Subcutaneous abdominal adipose tissue (tissue), 5 donors: ENCODE data around the gene EPS8L2.

ENCODE experiments used
- H3K27ac ChIP-seq: one replicate; pipeline ENCODE4 v1.7.0; 2013; ENCODE audit warnings: low read depth, mild to moderate bottlenecking, inconsistent platforms, low read length, moderate library complexity
- H3K27me3 ChIP-seq, 5 donors: one replicate each; pipeline ENCODE4 v1.7.0; 2013; ENCODE audit warnings: low read length in 5 of 5, inconsistent platforms in 1 of 5; ENCODE audit not compliant: control insufficient read depth in 5 of 5, insufficient read depth in 4 of 5
- H3K36me3 ChIP-seq, 5 donors: one replicate each; pipeline ENCODE4 v1.7.0; 2013; ENCODE audit warnings: low read length in 5 of 5; ENCODE audit not compliant: control insufficient read depth in 5 of 5, insufficient read depth in 5 of 5
- H3K4me1 ChIP-seq, 5 donors: one replicate each; pipeline ENCODE4 v1.7.0; 2013; ENCODE audit warnings: low read length in 5 of 5, mild to moderate bottlenecking in 3 of 5, moderate library complexity in 1 of 5; ENCODE audit not compliant: control insufficient read depth in 5 of 5, insufficient read depth in 5 of 5
- H3K4me3 ChIP-seq, 5 donors: one replicate each; pipeline ENCODE4 v1.7.0; 2013; ENCODE audit warnings: low read length in 5 of 5, low read depth in 1 of 5
- H3K9ac ChIP-seq, 5 donors: one replicate each; pipeline ENCODE4 v1.7.0; 2013; ENCODE audit warnings: low read length in 5 of 5, mild to moderate bottlenecking in 4 of 5, moderate library complexity in 3 of 5
- H3K9me3 ChIP-seq, 5 donors: one replicate each; pipeline ENCODE4 v1.7.0; 2013; ENCODE audit warnings: low read length in 5 of 5; ENCODE audit not compliant: control insufficient read depth in 5 of 5
- donor health status: healthy.
- donor health status: healthy.
- donor health status: healthy.
- donor health status: healthy.
- donor health status: healthy.

Gene EPS8L2

DNA sequence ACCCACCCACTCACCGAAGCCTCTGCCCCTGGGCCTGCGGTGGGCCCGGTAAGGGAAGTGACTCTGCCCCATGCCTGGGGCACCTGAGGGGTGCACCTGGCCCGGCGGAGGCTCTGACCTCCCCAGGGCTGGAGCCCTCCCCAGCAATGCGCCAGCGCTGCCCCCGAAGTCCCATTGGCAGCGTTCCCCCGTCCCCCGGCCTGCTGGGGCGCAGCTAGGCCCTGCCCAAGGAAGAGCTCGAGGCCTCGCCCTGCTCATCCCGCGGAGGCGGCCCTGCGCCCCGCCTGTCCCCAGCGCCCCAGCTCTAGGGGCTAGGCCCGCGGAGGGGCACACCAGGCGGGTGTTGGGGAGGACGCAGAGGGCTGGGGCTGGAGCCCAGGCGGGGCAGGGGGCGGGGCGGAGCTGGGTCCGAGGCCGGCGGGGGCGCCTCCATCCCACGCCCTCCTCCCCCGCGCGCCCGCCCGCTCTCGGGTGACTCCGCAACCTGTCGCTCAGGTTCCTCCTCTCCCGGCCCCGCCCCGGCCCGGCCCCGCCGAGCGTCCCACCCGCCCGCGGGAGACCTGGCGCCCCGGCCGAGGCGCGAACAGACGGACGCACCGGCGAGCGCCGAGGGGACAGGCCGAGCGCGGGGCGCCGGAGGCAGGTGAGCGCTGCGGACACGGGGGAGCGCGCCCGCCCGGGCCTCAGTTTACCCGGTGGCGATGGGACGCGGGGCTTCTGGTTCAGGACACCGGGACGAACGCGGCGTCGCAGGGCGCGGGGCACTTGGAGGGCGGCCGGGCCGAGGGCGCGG is at the start of gene EPS8L2:
Gene EPS8L2 (plus strand): TSS at position 586 of the 793 bp plus-strand sequence. CDS start 3,177 bp downstream, outside the sequence.
- H3K4me1 ChIP-seq: peaks cover 0 to 48% (median 36%) of the 10 kb centered on the region in 5 donors
- peaks cover 0 to 19% (median 16%) of the 10 kb centered on the region in 5 donors for H3K36me3 ChIP-seq
- H3K4me3 ChIP-seq: peak within 1 kb of the TSS in 4 of 5 donors; percentile 53 to 67 (median 62)
- peak within 1 kb of the TSS; percentile 54 for H3K27ac ChIP-seq
- no peaks in the 10 kb centered on the region for H3K9me3 ChIP-seq
- peak within 1 kb of the TSS in 3 of 5 donors; percentile 39 to 66 (median 58) for H3K9ac ChIP-seq
- peaks cover 23 to 43% (median 40%) of the 10 kb centered on the region in 5 donors for H3K27me3 ChIP-seq

DNA sequence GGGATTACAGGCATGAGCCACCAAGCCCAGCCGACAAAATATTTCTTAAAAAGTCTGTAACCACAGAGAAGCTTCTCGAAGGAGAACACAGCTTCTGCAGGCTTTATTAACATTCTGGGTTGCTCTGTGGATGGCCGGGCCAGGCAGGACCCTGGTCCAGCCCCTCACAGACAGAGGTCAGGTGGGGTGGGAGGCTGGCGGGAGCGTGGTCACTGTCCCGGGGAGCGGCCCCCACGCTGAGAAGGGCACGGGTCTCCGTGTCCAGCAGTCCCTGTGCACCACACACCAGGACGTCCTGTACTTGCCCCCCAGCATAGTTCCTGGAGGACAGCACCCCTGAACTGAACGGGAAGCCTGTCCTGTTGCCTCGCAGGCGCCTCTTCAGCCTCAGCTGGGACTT is 49.6 kb upstream of the EPS8L2 start:
- no peaks in the 10 kb centered on the region for H3K9me3 ChIP-seq
- H3K9ac ChIP-seq: no peak overlapping the region
- no peak overlapping the region for H3K4me3 ChIP-seq
- peaks cover 0 to 56% (median 30%) of the 10 kb centered on the region in 5 donors for H3K36me3 ChIP-seq
- H3K27ac ChIP-seq: no peak overlapping the region
- H3K27me3 ChIP-seq: no peaks in the 10 kb centered on the region
- H3K4me1 ChIP-seq: peaks cover 0 to 9% (median 0%) of the 10 kb centered on the region in 5 donors

DNA sequence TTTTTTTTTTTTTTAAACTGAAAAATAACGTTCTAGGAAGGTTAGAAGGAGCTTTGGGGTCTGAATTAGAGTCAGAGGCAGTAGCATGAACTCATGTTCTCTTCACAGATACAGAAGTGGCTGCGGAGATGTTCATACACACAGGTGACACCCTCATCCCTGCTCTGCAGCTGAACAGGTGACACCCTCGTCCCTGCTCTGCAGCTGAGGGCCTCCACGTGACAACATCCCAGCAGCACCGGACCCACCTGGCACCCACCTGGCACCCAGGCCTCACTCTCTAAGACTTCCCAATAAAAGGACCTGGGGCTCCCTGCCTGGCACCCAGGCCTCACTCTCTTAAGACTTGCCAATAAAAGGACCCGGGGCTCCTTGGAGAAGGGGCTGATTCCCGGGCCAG is 49.2 kb upstream of the EPS8L2 start:
- peaks cover 0 to 56% (median 30%) of the 10 kb centered on the region in 5 donors for H3K36me3 ChIP-seq
- no peak overlapping the region for H3K9ac ChIP-seq
- H3K9me3 ChIP-seq: no peaks in the 10 kb centered on the region
- H3K27me3 ChIP-seq: no peaks in the 10 kb centered on the region
- H3K4me1 ChIP-seq: peaks cover 0 to 9% (median 0%) of the 10 kb centered on the region in 5 donors
- H3K4me3 ChIP-seq: no peak overlapping the region
- no peak overlapping the region for H3K27ac ChIP-seq

DNA sequence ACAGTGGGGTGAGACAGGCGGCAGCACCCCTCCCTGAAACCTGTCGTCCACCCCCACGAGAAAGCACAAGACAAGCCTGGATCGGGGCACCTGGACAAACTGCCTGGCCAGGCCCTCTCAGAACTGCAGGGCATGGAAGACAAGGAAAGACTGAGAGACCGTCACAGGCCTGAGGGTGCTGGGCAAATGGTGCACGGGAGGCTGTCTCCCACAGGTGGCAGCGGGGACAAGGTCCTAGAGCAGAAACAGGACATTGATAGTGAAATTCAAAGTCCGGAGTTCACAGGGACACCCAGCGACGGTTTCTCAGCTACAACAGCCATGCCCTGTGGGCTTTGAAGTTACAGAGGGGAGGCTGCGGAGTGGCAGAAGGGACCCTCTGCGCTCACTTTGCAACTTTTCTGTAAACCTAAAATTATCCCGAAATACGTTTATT is 48.3 kb upstream of the EPS8L2 start:
- Histone ChIP-seq H3K27ac (no peak overlapping the region), H3K27me3 (no peaks in the 10 kb centered on the region), H3K4me3 (no peak overlapping the region), H3K9ac (no peak overlapping the region), H3K36me3 (peaks cover 0 to 56% (median 30%) of the 10 kb centered on the region in 5 donors), H3K9me3 (no peaks in the 10 kb centered on the region), H3K4me1 (peaks cover 0 to 9% (median 0%) of the 10 kb centered on the region in 5 donors)

DNA sequence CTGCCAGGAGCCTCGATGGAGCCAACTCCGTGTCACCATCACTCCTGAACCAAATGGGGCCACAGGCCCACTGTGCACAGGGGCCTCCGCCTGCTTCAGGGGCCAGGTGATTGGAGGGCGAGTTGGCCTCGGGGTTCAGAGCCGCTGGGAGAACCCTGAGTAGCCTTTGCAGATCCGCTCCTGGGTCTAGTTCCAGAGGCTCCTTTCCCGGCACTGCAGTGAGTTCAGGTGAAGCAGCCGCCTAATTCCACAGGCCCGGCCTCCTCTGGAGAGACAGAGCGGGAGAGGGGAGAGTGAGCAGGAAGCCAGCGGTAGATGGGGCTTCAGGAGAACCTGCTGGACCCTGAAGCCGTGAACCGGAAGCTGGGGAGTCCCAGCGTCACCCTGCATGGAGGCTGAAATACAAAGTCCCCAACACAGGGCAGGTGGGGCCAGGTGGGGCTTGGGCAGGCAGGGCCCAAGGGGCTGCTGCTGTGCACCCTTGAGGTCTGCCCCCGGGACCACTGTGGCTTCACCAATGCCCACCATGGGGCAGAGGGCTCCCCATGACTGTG is 46.4 kb upstream of the EPS8L2 start:
- no peaks in the 10 kb centered on the region for H3K27me3 ChIP-seq
- no peak overlapping the region for H3K27ac ChIP-seq
- no peak overlapping the region for H3K4me3 ChIP-seq
- no peak overlapping the region for H3K9ac ChIP-seq
- peaks cover 0 to 52% (median 27%) of the 10 kb centered on the region in 5 donors for H3K36me3 ChIP-seq
- peaks cover 0 to 9% (median 0%) of the 10 kb centered on the region in 5 donors for H3K4me1 ChIP-seq
- no peaks in the 10 kb centered on the region for H3K9me3 ChIP-seq

DNA sequence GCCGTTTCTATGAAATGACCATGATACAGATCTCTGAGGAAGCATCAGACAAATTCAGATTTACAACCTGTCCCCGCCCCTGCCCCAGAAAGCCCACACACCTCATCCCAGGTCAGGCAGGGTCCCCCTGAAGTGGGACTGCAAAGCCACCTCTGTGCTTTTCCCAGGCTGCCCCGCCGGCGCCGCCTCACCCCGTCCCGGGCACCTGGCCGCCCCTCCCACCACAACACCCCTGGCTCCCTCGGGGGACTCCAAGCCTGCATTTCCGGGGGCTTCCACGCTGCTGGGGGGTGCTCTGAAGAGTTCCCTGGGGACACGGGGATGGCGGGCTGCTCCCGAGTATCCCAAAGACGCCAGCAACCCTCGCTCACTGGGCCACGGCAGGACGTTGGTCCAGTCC is 45.8 kb upstream of the EPS8L2 start:
- no peaks in the 10 kb centered on the region for H3K9me3 ChIP-seq
- H3K27ac ChIP-seq: no peak overlapping the region
- H3K9ac ChIP-seq: no peak overlapping the region
- H3K27me3 ChIP-seq: no peaks in the 10 kb centered on the region
- no peak overlapping the region for H3K4me3 ChIP-seq
- peaks cover 0 to 12% (median 2%) of the 10 kb centered on the region in 5 donors for H3K4me1 ChIP-seq
- peaks cover 0 to 47% (median 24%) of the 10 kb centered on the region in 5 donors for H3K36me3 ChIP-seq

DNA sequence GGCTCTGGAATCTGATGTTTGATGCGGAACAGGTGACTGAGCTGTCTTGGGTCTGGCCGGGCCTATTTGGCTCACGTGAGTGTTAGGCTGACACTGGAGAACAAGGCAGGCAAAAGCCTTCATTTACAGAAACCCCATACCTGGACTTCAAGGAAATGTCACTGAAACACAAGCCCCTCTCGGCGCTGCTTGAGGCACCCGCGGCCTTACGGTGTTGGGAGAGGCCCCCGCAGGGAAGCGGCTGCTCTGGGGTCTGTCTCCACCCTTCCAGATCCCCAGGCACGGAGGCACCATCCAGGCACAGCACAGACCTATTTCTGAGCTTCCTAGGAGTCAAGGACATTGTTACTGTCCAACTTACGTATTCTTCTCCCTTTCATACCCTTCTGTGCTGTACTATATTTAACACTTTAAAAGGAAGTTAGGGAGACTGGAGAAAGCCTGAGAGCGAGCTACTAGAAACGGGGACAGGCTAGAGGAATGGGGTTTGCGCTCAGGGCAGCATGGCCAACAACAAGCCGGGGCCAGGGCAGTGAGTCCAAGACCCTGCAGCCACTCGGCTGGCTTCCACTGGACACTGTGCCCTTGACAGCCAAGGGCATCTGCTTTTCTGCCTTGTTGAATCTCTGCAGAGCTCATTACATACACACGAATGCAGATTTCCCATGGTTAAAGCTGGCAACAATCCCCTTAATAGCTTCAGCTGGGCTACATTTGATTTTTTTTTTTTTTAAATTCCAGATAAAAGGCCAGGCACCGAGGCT is 45.2 kb upstream of the EPS8L2 start:
- no peaks in the 10 kb centered on the region for H3K9me3 ChIP-seq
- H3K27ac ChIP-seq: no peak overlapping the region
- H3K36me3 ChIP-seq: peaks cover 0 to 48% (median 26%) of the 10 kb centered on the region in 5 donors
- peaks cover 3 to 18% (median 8%) of the 10 kb centered on the region in 5 donors for H3K4me1 ChIP-seq
- no peak overlapping the region for H3K9ac ChIP-seq
- H3K4me3 ChIP-seq: no peak overlapping the region
- no peaks in the 10 kb centered on the region for H3K27me3 ChIP-seq

DNA sequence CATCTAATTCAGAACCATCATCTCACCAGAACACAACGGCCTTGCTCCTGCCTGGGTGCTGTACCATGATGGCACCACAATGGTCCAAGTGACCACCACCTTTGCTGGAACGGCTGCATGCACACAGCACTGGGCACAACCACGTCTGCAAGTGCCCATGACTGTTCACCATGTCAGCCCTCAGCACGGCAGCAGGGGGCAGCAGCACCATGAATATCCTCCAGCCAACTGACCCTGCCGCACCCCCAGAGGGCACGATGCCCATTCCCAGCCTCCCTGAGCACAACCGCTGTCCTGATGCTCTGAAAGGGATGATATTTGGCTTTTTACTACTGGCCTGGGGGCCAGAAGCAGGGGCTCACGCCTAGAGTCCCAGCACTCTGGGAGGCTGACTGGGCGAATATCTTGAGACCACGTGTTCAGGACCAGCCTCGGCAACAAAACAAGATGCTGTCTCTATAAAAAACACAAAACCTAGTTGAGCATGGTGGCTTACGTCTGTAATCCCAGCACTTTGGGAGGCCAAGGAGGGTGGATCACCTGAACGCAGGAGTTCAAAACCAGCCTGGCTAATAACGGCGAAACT is 43.2 kb upstream of the EPS8L2 start:
- Histone ChIP-seq H3K4me3 (no peak overlapping the region), H3K27me3 (no peaks in the 10 kb centered on the region), H3K27ac (no peak overlapping the region), H3K4me1 (peaks cover 3 to 18% (median 11%) of the 10 kb centered on the region in 5 donors), H3K36me3 (peaks cover 0 to 40% (median 25%) of the 10 kb centered on the region in 5 donors), H3K9ac (no peak overlapping the region), H3K9me3 (no peaks in the 10 kb centered on the region)

DNA sequence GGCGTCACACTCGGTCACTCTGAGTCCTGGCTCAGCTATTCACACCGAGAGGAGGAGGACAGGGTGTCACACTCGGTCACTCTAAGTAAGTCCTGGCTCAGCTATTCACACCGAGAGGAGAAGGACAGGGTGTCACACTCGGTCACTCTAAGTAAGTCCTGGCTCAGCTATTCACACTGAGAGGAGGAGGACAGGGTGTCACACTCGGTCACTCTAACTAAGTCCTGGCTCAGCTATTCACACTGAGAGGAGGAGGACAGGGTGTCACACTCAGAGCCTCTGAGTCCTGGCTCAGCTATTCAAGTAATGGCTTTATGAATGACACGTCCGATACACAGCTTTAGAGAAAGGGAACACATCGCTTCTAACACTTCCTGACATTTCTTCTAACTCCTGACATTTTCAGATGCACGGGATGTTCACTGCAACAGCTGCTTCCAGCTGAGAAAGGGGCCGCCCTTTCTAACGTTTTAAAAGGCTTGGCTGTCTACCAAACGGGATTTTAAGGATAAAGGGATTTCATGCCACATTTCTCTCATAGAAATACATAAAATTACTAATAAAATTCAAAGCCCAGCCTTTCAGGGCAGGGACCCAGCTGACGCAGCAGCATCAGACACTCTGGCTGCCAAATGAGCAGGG is 40.8 kb upstream of the EPS8L2 start:
- no peaks in the 10 kb centered on the region for H3K27me3 ChIP-seq
- H3K9ac ChIP-seq: no peak overlapping the region
- no peaks in the 10 kb centered on the region for H3K9me3 ChIP-seq
- H3K27ac ChIP-seq: no peak overlapping the region
- peaks cover 0 to 19% (median 15%) of the 10 kb centered on the region in 5 donors for H3K36me3 ChIP-seq
- H3K4me3 ChIP-seq: peak overlapping the region in 1 of 5 donors; percentile 1
- H3K4me1 ChIP-seq: peaks cover 3 to 15% (median 11%) of the 10 kb centered on the region in 5 donors
